GM23248 (cell line): ENCODE data around the gene BICD1. TPM values are rescaled to one million over a fixed set of nuclear protein-coding genes. Genes with fewer than 3 reads are reported as not detected.

Experiments used
- DNase-seq: peaks from one replicate; pipeline ENCODE4 v3.0.0-alpha.2; 2015
- H2AFZ ChIP-seq: fragments of 200-600 bp; sonication (generic); 2 replicates; pipeline ENCODE4 v1.6.1; 2016; ENCODE audit warnings: antibody characterized with exemption
- H3F3A ChIP-seq: fragments of 200-600 bp; sonication (generic); 2 replicates; pipeline ENCODE4 v1.6.1; 2016; ENCODE audit warnings: mild to moderate bottlenecking, antibody characterized with exemption, mixed run types; ENCODE audit not compliant: insufficient read depth
- H3K27ac ChIP-seq: fragments of 200-600 bp; sonication (generic); 2 replicates; pipeline ENCODE4 v1.5.1; 2016; ENCODE audit warnings: mild to moderate bottlenecking
- H3K27me3 ChIP-seq: fragments of 200-600 bp; sonication (generic); replicated peaks from 2 replicates; pipeline ENCODE4 v1.6.1; 2016; ENCODE audit warnings: mild to moderate bottlenecking; ENCODE audit not compliant: insufficient read depth
- H3K36me3 ChIP-seq: fragments of 200-600 bp; sonication (generic); 2 replicates; pipeline ENCODE4 v1.6.1; 2016; ENCODE audit warnings: low read depth, mild to moderate bottlenecking
- H3K4me1 ChIP-seq: fragments of 200-600 bp; sonication (generic); 2 replicates; pipeline ENCODE4 v1.6.1; 2016; ENCODE audit warnings: mild to moderate bottlenecking; ENCODE audit not compliant: insufficient read depth
- H3K4me2 ChIP-seq: fragments of 200-600 bp; sonication (generic); one replicate; pipeline ENCODE4 v1.6.1; 2016; ENCODE audit warnings: mild to moderate bottlenecking; ENCODE audit not compliant: unreplicated experiment
- H3K4me3 ChIP-seq: fragments of 200-600 bp; sonication (generic); 2 replicates; pipeline ENCODE4 v1.5.1; 2016; ENCODE audit warnings: mild to moderate bottlenecking
- H3K79me2 ChIP-seq: fragments of 200-600 bp; sonication (generic); 2 replicates; pipeline ENCODE4 v1.6.1; 2016; ENCODE audit warnings: mild to moderate bottlenecking; ENCODE audit not compliant: insufficient read depth
- H3K9ac ChIP-seq: fragments of 200-600 bp; sonication (generic); 2 replicates; pipeline ENCODE4 v1.6.1; 2016; ENCODE audit warnings: mild to moderate bottlenecking
- H3K9me2 ChIP-seq: fragments of 200-600 bp; sonication (generic); 2 replicates; pipeline ENCODE4 v1.6.1; 2016; ENCODE audit warnings: mixed run types, mild to moderate bottlenecking, moderate library complexity; ENCODE audit not compliant: insufficient read depth
- H3K9me3 ChIP-seq: fragments of 200-600 bp; sonication (generic); one replicate; pipeline ENCODE4 v1.6.1; 2017; ENCODE audit warnings: low read depth
- H4K20me1 ChIP-seq: fragments of 200-600 bp; sonication (generic); 2 replicates; pipeline ENCODE4 v1.6.0; 2016; ENCODE audit not compliant: insufficient read depth
- EZH2 ChIP-seq: fragments of 200-600 bp; sonication (generic); IDR thresholded peaks from 2 replicates; pipeline ENCODE4 v1.6.1; 2018; ENCODE audit warnings: antibody characterized with exemption, mild to moderate bottlenecking; ENCODE audit not compliant: insufficient read depth, poor library complexity, severe bottlenecking
- EZH2phosphoT487 ChIP-seq: fragments of 200-600 bp; sonication (generic); IDR thresholded peaks from 2 replicates; pipeline ENCODE4 v1.6.1; 2018; ENCODE audit warnings: antibody characterized with exemption, moderate library complexity, mild to moderate bottlenecking, low read depth; ENCODE audit not compliant: insufficient read depth
- WGBS, 2 experiments: methylation state at CpG; one replicate each; pipeline ENCODE4 v1.1.6; 2015 to 2017; ENCODE audit warnings: low lambda C conversion rate in 2 of 2, low coverage in 1 of 2; ENCODE audit errors: missing lambda C conversion rate in 2 of 2; 5-methylcytosine and 5-hydroxymethylcytosine counted together
- in situ Hi-C: fragments of 300-500 bp; cut with MboI; formaldehyde crosslinking; loops from 2 replicates; pipeline ENCODE4 v1.15.0; 2020
- polyA plus RNA-seq: library from polyadenylated mRNA; unstranded; fragments of >200 nt; fragmentation: Nextera tagmentation; extraction: Ambion mirVana; gene quantifications from 2 replicates; pipeline ENCODE4 v1.2.1, GENCODE V29; 2016
- total RNA-seq: library from RNA; depleted of rRNA; stranded (reverse); fragments of >200 nt; shearing (Covaris generic); gene quantifications from 2 replicates; pipeline ENCODE4 v1.2.3, GENCODE V29; 2014

BICD1 gene
- total and polyA plus RNA-seq, 2 experiments from 2014 or later, result 9.7 to 20.6 TPM

- no peaks in the 10 kb centered on the region for H3K27me3 ChIP-seq
- H3K4me3 ChIP-seq, result no peak overlapping the region
- H3K4me1 ChIP-seq, result peaks cover 5% of the 10 kb centered on the region
- H3K27ac ChIP-seq, result no peak overlapping the region
- H2AFZ ChIP-seq, result no peak overlapping the region
- peak; percentile 78 for DNase-seq
- H3K9me3 ChIP-seq, result no peaks in the 10 kb centered on the region
- H3K4me2 ChIP-seq, result peak overlapping the region; percentile 56
- in situ Hi-C loops, result loop anchor here (10.0 to 25.0 kb wide), 2 partner anchors 289 to 1647 kb away; partner anchors contain the start of gene ALG10
- TF ChIP-seq EZH2 (no peak), EZH2phosphoT487 (no peak)
- H3K9me2 ChIP-seq, result no peaks in the 10 kb centered on the region
- H3K79me2 ChIP-seq, result no peaks in the 10 kb centered on the region
- no peaks in the 10 kb centered on the region for H4K20me1 ChIP-seq
- whole genome bisulfite sequencing, 2 experiments, result 28 to 31% methylated on average over 5 of the region's 5 CpGs
- no peak overlapping the region for H3K9ac ChIP-seq
- H3K36me3 ChIP-seq, result no peaks in the 10 kb centered on the region
- 0 out of 2 replicates have a peak, but pooled peaks cover 4% of the 10 kb centered on the region for H3F3A ChIP-seq
These were observed 258.9 kb downstream of the BICD1 start for GRCh38 chr12:32365473-32366064.

GRCh38 chr12:32366714-32367113, 260.1 kb downstream of the BICD1 start:
- peaks cover 5% of the 10 kb centered on the region for H3K4me1 ChIP-seq
- no peak overlapping the region for H3K9ac ChIP-seq
- H3K9me2 ChIP-seq, result no peaks in the 10 kb centered on the region
- in situ Hi-C loops, result loop anchor here (10.0 to 25.0 kb wide), 2 partner anchors 288 to 1646 kb away; partner anchors contain the start of gene ALG10
- no peaks in the 10 kb centered on the region for H4K20me1 ChIP-seq
- H2AFZ ChIP-seq, result no peak overlapping the region
- H3F3A ChIP-seq, result 0 out of 2 replicates have a peak, but pooled peaks cover 4% of the 10 kb centered on the region
- no peaks in the 10 kb centered on the region for H3K79me2 ChIP-seq
- H3K4me3 ChIP-seq, result no peak overlapping the region
- H3K4me2 ChIP-seq, result no peak overlapping the region
- TF ChIP-seq EZH2phosphoT487, result no peak
- TF ChIP-seq EZH2, result no peak
- H3K27me3 ChIP-seq, result no peaks in the 10 kb centered on the region
- no peak for DNase-seq
- 94 to 100% methylated on average over 1 of the region's 1 CpG for WGBS, 2 experiments
- no peak overlapping the region for H3K27ac ChIP-seq
- no peaks in the 10 kb centered on the region for H3K9me3 ChIP-seq
- no peaks in the 10 kb centered on the region for H3K36me3 ChIP-seq

GRCh38 chr12:32367381-32367780, 260.7 kb downstream of the BICD1 start:
- Histone ChIP-seq H3K27me3 (no peaks in the 10 kb centered on the region), H3K27ac (no peak overlapping the region), H3F3A (0 out of 2 replicates have a peak, but pooled peaks cover 4% of the 10 kb centered on the region), H3K4me3 (no peak overlapping the region), H3K36me3 (no peaks in the 10 kb centered on the region), H4K20me1 (no peaks in the 10 kb centered on the region), H3K4me2 (no peak overlapping the region), H3K79me2 (no peaks in the 10 kb centered on the region), H3K9ac (no peak overlapping the region), H3K4me1 (peaks cover 5% of the 10 kb centered on the region), H3K9me3 (no peaks in the 10 kb centered on the region), H3K9me2 (no peaks in the 10 kb centered on the region), H2AFZ (no peak overlapping the region)
- 98 to 99% methylated on average over 4 of the region's 4 CpGs for WGBS, 2 experiments
- in situ Hi-C loops, result loop anchor here (10.0 to 25.0 kb wide), 2 partner anchors 287 to 1645 kb away; partner anchors contain the start of gene ALG10
- TF ChIP-seq EZH2phosphoT487 (no peak), EZH2 (no peak)
- DNase-seq, result no peak

- Histone ChIP-seq H3K79me2 (no peaks in the 10 kb centered on the region), H3K9ac (no peak overlapping the region), H2AFZ (no peak overlapping the region), H3K27ac (no peak overlapping the region), H3K4me3 (no peak overlapping the region), H4K20me1 (no peaks in the 10 kb centered on the region), H3K27me3 (no peaks in the 10 kb centered on the region), H3K9me2 (no peaks in the 10 kb centered on the region), H3K36me3 (no peaks in the 10 kb centered on the region), H3F3A (0 out of 2 replicates have a peak, but pooled peaks cover under 1% of the 10 kb centered on the region), H3K4me1 (peaks cover 5% of the 10 kb centered on the region), H3K4me2 (no peak overlapping the region), H3K9me3 (no peaks in the 10 kb centered on the region)
- DNase-seq, result no peak
- 53 to 70% methylated on average over 4 of the region's 4 CpGs for WGBS, 2 experiments
- no peak for TF ChIP-seq EZH2phosphoT487
- in situ Hi-C loops, result loop anchor here (10.0 to 25.0 kb wide), 2 partner anchors 286 to 1643 kb away; partner anchors contain the start of gene ALG10
These were observed 262.6 kb downstream of the BICD1 start for GRCh38 chr12:32369202-32369601.
